NCI-H1436 (cell line): ENCODE data around the gene ZC3H18.

Source experiments
- DNase-seq: peaks from one replicate; lab custom pipeline; 2025; lab: John Stamatoyannopoulos, UW

ZC3H18 gene

DNA sequence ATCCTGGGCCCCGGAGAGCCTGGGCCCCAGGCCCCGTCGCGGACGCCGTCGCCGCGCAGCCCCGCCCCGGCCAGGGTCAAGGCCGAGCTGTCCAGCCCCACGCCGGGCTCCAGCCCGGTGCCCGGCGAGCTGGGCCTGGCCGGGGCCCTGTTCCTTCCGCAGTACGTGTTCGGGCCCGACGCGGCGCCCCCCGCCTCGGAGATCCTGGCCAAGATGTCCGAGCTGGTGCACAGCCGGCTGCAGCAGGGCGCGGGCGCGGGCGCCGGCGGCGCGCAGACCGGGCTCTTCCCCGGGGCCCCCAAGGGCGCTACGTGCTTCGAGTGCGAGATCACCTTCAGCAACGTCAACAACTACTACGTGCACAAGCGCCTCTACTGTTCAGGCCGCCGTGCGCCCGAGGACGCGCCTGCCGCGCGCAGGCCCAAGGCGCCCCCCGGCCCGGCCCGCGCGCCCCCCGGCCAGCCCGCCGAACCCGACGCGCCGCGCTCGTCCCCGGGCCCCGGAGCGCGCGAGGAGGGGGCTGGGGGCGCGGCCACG is 36.8 kb upstream of the ZC3H18 start:
- DNase-seq: no peak

DNA sequence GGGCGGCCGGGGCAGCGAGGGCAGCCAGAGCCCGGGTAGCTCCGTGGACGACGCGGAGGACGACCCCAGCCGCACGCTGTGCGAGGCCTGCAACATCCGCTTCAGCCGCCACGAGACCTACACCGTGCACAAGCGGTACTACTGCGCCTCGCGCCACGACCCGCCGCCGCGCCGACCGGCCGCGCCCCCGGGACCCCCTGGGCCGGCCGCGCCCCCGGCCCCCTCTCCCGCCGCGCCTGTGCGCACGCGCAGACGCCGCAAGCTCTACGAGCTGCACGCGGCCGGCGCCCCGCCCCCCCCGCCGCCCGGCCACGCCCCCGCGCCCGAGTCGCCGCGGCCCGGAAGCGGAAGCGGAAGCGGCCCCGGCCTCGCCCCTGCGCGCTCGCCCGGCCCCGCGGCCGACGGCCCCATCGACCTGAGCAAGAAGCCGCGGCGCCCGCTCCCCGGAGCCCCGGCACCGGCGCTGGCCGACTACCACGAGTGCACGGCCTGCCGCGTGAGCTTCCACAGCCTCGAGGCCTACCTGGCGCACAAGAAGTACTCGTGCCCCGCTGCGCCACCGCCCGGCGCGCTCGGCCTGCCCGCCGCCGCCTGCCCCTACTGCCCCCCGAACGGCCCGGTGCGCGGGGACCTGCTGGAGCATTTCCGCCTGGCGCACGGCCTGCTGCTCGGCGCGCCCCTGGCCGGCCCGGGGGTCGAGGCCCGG is 36.1 kb upstream of the ZC3H18 start:
- DNase-seq: peak; percentile 15

DNA sequence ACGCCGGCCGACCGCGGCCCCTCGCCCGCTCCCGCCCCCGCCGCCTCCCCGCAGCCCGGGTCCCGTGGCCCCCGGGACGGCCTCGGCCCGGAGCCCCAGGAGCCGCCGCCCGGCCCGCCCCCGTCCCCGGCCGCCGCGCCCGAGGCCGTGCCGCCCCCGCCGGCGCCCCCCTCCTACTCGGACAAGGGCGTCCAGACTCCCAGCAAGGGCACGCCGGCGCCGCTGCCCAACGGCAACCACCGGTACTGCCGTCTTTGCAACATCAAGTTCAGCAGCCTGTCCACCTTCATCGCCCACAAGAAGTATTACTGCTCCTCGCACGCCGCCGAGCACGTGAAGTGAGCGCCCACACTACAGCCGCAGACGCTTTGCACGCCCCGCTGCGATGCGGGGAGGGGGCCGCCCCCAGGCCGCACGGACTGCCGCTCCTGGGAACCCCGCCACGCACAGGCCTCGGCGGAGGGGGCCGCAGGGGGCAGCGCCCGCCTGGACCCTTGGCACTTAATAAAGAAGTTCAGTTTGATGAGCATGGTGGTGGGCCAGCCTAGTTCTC is 35.5 kb upstream of the ZC3H18 start:
- no peak for DNase-seq

DNA sequence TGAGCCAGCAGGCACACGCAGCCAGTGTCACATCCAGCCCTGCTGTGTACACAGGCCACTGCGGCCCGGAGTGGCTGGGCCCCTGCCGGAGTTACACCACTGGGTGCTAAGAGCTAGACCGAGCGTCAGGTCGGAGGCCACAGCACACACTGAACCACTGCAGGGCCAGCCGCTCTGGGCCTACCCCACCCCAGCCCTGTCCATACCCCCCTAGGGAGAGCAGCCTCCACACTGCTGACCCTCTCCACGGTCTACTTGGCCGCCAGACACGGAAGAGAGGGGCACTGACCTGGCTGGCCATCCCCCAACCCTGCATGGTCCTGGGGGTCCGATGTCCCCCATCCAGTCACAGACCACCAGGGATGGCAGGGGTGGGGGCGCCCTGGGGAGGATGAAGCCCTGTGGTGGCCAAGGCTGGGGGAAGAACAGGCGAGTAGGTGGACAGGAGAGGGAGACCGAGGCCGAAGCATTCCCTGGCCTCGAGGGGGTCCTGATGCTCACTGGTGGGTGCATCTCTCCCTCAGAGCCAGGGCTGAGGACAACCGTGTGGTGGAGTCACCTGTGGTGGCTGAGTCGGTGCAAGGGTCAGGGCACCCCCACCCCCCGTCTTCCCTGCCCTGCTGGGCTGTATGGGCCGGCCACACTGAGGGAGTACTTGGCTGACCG is 34.9 kb upstream of the ZC3H18 start:
- no peak for DNase-seq

DNA sequence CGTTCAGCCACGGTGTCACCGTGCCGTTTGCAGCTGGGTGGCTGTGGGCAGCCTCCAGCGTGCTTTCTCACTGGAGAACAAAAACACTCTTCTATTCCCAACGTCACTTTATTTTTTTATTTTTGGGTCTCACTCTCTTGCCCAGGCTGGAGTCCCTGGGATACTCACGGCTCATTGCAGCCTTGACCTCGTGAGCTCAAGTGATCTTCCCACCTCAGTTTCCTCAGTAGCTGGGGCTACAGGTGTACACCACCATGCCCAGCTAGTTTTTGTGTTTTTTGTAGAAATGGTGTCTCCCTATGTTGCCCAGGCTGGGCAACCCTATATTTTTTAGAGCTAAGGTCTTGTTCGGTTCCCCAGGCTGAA is 34.4 kb upstream of the ZC3H18 start:
- no peak for DNase-seq

DNA sequence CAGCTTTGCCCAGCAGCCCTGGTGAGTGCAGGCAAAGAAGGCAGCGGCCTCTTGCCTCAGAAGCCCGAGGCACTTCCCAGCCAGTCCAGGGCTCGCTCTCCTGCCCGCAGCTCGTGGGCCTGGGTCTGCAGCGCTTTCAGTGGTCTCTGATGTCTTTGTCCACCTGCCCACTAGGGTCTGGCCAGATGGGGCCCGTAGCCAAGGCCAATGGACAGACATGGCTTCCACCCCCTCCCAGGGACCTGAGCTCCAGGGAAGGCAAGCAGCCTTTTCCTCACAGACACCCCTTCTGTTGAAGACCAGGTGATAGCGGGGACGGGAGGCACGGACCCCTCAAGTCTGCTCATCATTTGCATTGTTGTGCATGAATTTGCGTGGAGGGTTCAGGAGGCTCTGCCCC is 33.7 kb upstream of the ZC3H18 start:
- DNase-seq: no peak

DNA sequence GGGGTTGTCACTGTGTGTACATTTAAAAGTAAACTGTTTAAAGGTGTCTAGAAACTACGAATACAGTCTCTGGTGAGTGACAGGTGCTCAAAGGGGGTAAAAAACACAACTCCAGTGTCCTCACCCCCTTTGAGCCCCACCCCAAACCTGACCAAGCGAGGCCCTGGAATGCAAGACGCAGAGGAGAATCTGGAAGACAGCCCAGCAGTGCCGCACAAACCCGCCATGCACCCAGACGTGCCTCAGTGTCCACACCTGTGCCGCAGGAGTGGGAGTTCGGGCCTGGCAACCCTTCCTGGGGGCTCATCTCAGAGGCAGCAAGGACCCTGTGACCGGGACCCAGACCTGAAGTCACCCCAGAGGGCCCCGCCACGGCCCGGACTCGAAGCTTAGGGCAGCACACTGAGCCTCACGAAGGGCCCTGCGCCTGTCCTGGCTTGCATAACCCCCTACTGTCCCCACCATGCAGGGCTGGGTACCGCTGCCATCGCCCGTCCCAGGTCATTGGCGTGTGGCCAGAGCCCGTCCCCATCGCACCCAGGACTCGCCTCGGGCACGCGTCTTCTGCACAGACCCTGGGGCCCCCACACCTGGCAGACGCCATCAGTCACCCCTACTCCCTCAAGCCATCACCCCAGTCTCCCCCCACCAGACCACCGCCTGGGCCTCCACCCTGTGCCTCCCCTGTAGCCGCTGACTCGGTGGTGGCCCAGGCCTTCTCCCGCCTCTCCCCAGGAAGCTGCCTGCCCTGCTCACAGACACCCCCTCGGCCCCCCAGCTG is 33.0 kb upstream of the ZC3H18 start:
- DNase-seq: no peak

DNA sequence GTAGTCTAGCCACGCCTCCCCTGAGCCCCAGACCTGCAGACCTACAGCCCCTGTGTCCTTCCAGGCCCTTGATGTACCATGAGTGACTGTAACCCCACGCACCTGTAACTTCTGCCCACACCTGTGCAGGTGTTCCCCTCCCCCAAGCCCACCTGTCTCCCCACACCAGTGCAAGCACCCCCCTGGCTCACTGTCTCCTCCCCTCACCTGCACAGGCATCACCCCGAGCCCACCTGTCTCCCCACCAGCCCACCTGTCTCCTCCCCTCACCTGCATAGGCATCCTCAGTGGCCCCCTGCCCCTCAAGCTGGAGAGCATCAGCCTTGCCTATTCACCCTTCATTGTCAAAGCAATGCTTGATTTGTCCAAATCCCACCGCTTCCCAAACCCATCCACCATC is 32.3 kb upstream of the ZC3H18 start:
- no peak for DNase-seq

DNA sequence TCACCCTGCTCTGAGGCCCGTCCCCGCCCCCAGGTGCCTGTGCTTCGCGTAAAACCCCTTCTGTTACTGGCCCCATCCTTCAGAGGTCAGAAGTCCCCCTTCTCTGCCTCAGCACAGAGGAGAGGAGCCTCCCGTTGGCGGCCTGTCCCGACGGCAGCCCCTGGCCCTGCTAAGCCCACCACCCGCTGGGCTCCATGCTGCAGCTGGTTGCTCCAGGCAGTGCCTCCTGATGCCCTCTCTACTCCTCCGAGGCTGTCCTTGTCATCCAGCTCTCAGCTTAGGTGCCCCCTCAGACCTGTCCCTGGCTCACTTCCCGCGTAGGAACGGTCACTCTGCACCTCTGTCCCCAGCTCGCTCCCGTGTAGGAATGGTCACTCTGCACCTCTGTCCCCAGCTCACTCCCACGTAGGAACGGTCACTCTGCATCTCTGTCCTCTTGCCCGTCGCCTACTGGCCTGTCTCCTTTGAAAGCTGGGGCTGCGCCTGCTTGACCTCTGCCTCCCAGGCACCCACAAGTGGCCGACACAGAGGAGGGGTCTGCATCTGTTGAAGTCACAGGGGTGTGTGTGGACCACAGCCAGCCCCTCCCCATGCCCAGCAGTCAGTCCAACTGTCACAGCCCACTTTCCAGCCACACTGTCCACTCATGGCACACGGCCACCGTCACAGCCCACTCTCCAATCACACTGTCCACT is 31.7 kb upstream of the ZC3H18 start:
- DNase-seq: no peak

DNA sequence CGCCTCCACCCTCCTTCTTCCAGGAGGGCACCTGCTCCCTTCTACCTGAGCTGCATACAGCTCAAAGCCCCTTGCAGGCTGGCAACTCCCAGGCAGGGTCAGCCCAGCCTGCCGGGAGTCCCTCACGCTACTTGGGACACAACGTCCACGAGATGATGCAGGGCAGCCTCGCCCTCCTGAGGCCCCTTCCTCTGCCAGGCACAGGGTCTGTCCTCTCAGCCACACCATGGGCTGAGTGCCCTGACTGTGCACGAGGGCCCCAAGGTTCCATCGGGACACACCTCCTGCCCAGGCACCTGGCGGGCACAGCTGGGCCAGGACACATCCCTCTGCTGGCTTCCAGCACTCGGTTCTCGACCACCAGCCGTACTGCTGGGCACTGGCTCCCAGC is 30.9 kb upstream of the ZC3H18 start:
- no peak for DNase-seq

GRCh38 chr16:88539652-88540345 is 30.4 kb upstream of the ZC3H18 start:
- no peak for DNase-seq

GRCh38 chr16:88540346-88540977 is 29.7 kb upstream of the ZC3H18 start:
- no peak for DNase-seq

- DNase-seq: no peak
Measured at GRCh38 chr16:88541831-88542616, 28.2 kb upstream of the ZC3H18 start.

GRCh38 chr16:88543230-88543813 is 26.9 kb upstream of the ZC3H18 start:
- no peak for DNase-seq

- no peak for DNase-seq
Measured at GRCh38 chr16:88545781-88546180, 24.4 kb upstream of the ZC3H18 start.

- no peak for DNase-seq
Measured at GRCh38 chr16:88548131-88548874, 21.9 kb upstream of the ZC3H18 start.

DNA sequence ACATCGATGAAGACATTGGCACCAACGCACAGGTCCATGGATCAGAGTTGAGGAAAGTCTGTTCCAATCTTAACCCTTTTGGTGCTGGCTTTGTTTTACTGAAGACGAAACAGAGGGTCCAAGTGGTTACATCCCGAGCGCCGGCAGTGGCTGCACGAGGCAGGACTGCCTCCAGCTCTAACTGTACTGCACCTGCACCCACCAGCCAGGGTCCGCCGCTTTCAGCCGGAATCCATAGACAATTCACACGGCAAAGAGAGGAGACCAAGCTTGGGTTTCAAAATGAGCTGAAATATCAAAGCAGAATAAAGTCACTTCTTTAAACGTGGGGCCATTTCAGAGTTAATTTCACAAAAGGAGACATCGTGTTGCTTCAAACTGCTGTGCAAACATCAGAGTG is 21.2 kb upstream of the ZC3H18 start:
- DNase-seq: no peak

GRCh38 chr16:88549671-88550245 is 20.4 kb upstream of the ZC3H18 start:
- DNase-seq: no peak

GRCh38 chr16:88550246-88550661 is 19.9 kb upstream of the ZC3H18 start:
- peak; percentile 6 for DNase-seq
